Endothelial cell (in vitro differentiated cells): ENCODE results near the gene FARP1. TPM values are rescaled to one million over a fixed set of nuclear protein-coding genes. Genes with fewer than 3 reads are reported as not detected.
"Not testable (repeated sequence)": the region's sequence is repeated elsewhere in the genome, so short reads cannot be mapped to it uniquely, and the experiment has no call there.

Experiments
- DNase-seq: peaks from one replicate; pipeline ENCODE4 v3.0.0; 2021; ENCODE audit warnings: low spot score
- H3K27ac Mint-ChIP-seq: one replicate; pipeline ENCODE4 v1.8.0; 2021; ENCODE audit warnings: mixed read lengths, inconsistent platforms; ENCODE audit not compliant: unreplicated experiment
- H3K27me3 Mint-ChIP-seq: one replicate; pipeline ENCODE4 v1.8.0; 2021; ENCODE audit warnings: mild to moderate bottlenecking, moderate library complexity, mixed read lengths, inconsistent platforms; ENCODE audit not compliant: unreplicated experiment
- H3K36me3 Mint-ChIP-seq: one replicate; pipeline ENCODE4 v1.8.0; 2021; ENCODE audit warnings: mild to moderate bottlenecking, low read depth, mixed read lengths, inconsistent platforms; ENCODE audit not compliant: unreplicated experiment
- H3K4me1 Mint-ChIP-seq: one replicate; pipeline ENCODE4 v1.8.0; 2021; ENCODE audit warnings: mild to moderate bottlenecking, mixed read lengths, inconsistent platforms; ENCODE audit not compliant: unreplicated experiment
- H3K4me3 Mint-ChIP-seq: one replicate; pipeline ENCODE4 v1.8.0; 2021; ENCODE audit warnings: mild to moderate bottlenecking, mixed read lengths, inconsistent platforms; ENCODE audit not compliant: unreplicated experiment
- H3K9me3 Mint-ChIP-seq: one replicate; pipeline ENCODE4 v1.8.0; 2021; ENCODE audit warnings: mixed read lengths, inconsistent platforms; ENCODE audit not compliant: unreplicated experiment
- total RNA-seq: library from RNA; stranded (reverse); fragmentation: NEBNext Ultra II Directional; extraction: Animal tissue kit (Norgen Biotek cat#: 25700); gene quantifications from one replicate; pipeline ENCODE4 v1.2.1, GENCODE V29; 2021; ENCODE audit not compliant: unreplicated experiment
- TF ChIP-seq, protein P1 (sequence below): fragments of 200-600 bp; sonication (generic); IDR thresholded peaks from one replicate; pipeline ENCODE4 v1.5.0; 2021; ENCODE audit warnings: antibody characterized with exemption; ENCODE audit not compliant: unreplicated experiment

Gene FARP1
- total RNA-seq, 1 donor from 2014 or later, result 167 TPM

- no peak overlapping the region for H3K4me3 Mint-ChIP-seq
- peaks cover 3% of the 10 kb centered on the region for H3K27me3 Mint-ChIP-seq
- no peaks in the 10 kb centered on the region for H3K9me3 Mint-ChIP-seq
- no peak overlapping the region for H3K27ac Mint-ChIP-seq
- no peaks in the 10 kb centered on the region for H3K36me3 Mint-ChIP-seq
- no peak for DNase-seq
- TF ChIP-seq, protein P1, sequence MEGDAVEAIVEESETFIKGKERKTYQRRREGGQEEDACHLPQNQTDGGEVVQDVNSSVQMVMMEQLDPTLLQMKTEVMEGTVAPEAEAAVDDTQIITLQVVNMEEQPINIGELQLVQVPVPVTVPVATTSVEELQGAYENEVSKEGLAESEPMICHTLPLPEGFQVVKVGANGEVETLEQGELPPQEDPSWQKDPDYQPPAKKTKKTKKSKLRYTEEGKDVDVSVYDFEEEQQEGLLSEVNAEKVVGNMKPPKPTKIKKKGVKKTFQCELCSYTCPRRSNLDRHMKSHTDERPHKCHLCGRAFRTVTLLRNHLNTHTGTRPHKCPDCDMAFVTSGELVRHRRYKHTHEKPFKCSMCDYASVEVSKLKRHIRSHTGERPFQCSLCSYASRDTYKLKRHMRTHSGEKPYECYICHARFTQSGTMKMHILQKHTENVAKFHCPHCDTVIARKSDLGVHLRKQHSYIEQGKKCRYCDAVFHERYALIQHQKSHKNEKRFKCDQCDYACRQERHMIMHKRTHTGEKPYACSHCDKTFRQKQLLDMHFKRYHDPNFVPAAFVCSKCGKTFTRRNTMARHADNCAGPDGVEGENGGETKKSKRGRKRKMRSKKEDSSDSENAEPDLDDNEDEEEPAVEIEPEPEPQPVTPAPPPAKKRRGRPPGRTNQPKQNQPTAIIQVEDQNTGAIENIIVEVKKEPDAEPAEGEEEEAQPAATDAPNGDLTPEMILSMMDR, result no peak
- peaks cover 15% of the 10 kb centered on the region for H3K4me1 Mint-ChIP-seq
Observed at GRCh38 chr13:98267080-98267912, 124.4 kb downstream of the FARP1 start.

GRCh38 chr13:98269386-98269785 lies 126.5 kb downstream of the FARP1 start:
- no peaks in the 10 kb centered on the region for H3K9me3 Mint-ChIP-seq
- H3K27ac Mint-ChIP-seq, result no peak overlapping the region
- peaks cover 30% of the 10 kb centered on the region for H3K4me1 Mint-ChIP-seq
- DNase-seq, result no peak
- H3K27me3 Mint-ChIP-seq, result peaks cover 3% of the 10 kb centered on the region
- H3K36me3 Mint-ChIP-seq, result no peaks in the 10 kb centered on the region
- H3K4me3 Mint-ChIP-seq, result no peak overlapping the region
- TF ChIP-seq, protein P1, result no peak

DNA sequence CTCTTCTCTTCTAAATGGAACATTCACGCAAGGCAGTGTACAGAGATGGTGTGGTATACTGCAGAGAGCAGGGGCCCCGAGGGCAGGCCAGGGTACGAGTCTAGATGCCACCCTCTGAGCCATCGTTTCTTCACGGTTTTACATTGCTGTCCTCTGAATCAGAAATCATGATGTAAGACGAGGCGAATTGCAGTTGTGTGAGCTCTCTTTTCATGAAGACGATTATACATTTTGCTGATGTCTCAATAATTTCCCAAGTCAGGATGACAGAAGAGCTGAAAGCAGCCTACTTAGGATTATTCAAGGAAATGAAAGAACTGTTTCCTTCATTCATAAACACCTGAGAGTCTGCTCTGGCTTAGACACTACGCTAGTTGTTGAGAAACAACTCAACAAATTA lies 127.9 kb downstream of the FARP1 start:
- no peak overlapping the region for H3K27ac Mint-ChIP-seq
- no peaks in the 10 kb centered on the region for H3K9me3 Mint-ChIP-seq
- no peak for DNase-seq
- TF ChIP-seq, protein P1, result no peak
- H3K4me1 Mint-ChIP-seq, result peaks cover 40% of the 10 kb centered on the region
- no peaks in the 10 kb centered on the region for H3K36me3 Mint-ChIP-seq
- peaks cover 3% of the 10 kb centered on the region for H3K27me3 Mint-ChIP-seq
- no peak overlapping the region for H3K4me3 Mint-ChIP-seq

DNA sequence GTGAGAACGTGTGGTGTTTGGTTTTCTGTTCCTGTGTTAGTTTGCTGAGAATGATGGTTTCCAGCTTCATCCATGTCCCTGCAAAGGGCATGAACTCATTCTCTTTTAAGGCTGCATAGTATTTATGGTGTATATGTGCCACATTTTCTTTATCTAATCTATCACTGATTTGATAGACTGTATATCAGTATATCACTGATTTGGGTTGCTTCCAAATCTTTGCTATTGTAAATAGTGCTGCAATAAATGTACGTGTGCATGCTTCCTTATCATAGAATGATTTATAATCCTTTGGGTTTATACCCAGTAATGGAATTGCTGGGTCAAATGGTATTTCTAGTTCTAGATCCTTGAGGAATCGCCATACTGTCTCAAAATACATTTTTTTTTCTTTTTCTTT lies 128.8 kb downstream of the FARP1 start:
- H3K27ac Mint-ChIP-seq, H3K4me3 Mint-ChIP-seq, H3K36me3 Mint-ChIP-seq, H3K27me3 Mint-ChIP-seq, H3K9me3 Mint-ChIP-seq, DNase-seq: not testable (repeated sequence)
- H3K4me1 Mint-ChIP-seq, result peaks cover 37% of the 10 kb centered on the region

- H3K27ac Mint-ChIP-seq, result peak overlapping the region; percentile 78
Observed at GRCh38 chr13:98272549-98272948, 129.7 kb downstream of the FARP1 start.

More at GRCh38 chr13:98272549-98272948, 129.7 kb downstream of the FARP1 start:
- H3K36me3 Mint-ChIP-seq, result no peaks in the 10 kb centered on the region
- H3K27me3 Mint-ChIP-seq, result peaks cover 3% of the 10 kb centered on the region
- no peaks in the 10 kb centered on the region for H3K9me3 Mint-ChIP-seq
- peaks cover 39% of the 10 kb centered on the region for H3K4me1 Mint-ChIP-seq
- TF ChIP-seq, protein P1, result no peak
- no peak overlapping the region for H3K4me3 Mint-ChIP-seq
- DNase-seq, result no peak
